HG03095 (cell line): Measurements from ENCODE around the gene CKAP5.
"Not testable (repeated sequence)": the region's sequence is repeated elsewhere in the genome, so short reads cannot be mapped to it uniquely, and the experiment has no call there.

Experiments
- ATAC-seq: cut with Tn5 transposase; IDR thresholded peaks from one replicate; pipeline ENCODE4 v1.9.1; 2021; ENCODE audit warnings: moderate library complexity; ENCODE audit not compliant: unreplicated experiment

CKAP5 gene

DNA sequence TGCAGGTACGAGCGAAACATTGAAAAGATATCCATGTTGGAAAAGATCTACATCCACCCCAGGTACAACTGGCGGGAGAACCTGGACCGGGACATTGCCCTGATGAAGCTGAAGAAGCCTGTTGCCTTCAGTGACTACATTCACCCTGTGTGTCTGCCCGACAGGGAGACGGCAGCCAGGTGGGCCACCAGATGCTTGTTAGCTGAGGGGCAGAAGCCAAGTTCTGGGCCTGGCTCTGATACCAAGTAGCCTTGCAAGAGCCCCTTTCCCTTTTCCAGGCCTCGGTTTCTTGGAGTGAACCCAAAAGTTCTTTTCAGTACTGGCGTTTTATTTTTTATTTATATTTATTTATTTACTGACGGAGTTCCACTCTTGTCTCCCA lies 117.4 kb downstream of the CKAP5 start:
- no peak for ATAC-seq

DNA sequence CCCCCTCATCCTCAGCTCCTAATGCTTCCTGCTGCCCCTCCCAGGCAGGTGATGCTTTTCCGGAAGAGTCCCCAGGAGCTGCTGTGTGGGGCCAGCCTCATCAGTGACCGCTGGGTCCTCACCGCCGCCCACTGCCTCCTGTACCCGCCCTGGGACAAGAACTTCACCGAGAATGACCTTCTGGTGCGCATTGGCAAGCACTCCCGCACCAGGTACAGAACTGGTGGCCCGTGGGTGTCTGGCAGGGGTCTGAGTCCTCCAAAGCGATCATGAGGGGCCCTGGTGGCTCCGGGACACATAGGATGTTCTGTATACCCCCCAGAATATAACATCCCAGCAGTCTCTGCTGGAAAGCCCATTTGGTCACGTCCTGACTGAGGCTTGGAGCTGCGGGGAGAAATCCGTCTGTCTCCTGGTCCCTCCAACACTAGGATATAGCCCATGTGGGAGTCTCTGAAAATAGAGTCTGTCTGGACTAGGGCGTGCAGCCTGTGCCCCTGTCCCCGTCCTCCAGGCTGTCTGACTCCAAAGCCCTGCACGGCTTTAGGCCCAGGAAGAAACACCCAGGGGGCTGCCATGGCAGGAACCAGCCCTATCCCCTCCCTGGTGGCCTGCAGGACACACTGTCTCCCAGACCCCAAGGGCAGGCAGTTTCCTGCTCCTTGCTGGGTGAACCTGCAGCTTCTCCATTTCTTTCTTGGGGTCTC lies 118.0 kb downstream of the CKAP5 start:
- no peak for ATAC-seq

DNA sequence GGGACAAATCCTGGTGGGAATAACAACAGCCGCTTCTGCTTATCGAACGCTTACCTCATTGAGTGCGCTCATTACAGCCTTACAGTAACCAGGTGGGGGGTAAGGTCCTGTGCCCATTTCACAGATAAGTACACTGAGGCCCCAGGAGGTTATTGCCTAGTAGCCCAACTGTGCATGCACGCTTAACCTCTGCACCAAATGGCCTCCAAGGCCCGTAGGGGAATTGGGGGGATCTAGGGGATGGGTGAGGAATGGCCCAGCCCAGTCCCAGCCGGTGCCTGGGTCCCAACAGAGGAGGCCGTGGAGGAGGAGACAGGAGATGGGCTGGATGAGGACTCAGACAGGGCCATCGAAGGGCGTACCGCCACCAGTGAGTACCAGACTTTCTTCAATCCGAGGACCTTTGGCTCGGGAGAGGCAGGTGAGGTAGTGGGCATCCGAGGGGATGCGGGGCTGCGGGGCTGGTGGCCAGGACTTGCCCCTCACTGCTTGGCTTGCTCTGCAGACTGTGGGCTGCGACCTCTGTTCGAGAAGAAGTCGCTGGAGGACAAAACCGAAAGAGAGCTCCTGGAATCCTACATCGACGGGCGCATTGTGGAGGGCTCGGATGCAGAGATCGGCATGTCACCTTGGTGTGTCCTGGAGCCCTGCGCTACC lies 119.7 kb downstream of the CKAP5 start:
- no peak for ATAC-seq

DNA sequence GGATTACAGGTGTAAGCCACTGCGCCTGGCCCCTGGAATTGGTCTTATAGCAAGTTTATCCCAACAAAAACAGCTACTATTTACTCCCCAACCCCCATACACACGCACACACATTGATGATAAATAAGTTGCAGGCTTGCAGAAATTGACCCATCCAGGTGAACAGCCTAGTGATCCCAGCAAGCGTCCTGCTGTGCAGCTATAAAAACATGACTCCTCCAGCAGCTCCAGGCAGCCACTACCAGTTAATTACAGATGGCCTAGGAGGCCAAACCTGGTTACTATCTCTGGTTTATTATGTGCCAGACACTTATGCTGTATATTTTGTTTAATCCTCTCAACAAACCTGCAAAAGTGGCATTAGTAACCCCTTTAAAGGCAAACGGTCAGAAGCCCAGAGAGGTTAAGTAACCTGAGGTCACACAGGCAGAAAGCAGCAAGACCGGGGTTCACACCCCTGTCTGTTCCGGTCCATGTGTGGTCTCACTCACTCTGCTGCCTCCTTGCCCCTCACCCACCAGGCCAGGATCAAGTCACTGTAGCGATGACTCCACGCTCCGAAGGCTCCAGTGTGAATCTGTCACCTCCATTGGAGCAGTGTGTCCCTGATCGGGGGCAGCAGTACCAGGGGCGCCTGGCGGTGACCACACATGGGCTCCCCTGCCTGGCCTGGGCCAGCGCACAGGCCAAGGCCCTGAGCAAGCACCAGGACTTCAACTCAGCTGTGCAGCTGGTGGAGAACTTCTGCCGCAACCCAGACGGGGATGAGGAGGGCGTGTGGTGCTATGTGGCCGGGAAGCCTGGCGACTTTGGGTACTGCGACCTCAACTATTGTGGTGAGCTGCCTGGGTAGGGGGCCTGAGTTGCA lies 120.5 kb downstream of the CKAP5 start:
- no peak for ATAC-seq

DNA sequence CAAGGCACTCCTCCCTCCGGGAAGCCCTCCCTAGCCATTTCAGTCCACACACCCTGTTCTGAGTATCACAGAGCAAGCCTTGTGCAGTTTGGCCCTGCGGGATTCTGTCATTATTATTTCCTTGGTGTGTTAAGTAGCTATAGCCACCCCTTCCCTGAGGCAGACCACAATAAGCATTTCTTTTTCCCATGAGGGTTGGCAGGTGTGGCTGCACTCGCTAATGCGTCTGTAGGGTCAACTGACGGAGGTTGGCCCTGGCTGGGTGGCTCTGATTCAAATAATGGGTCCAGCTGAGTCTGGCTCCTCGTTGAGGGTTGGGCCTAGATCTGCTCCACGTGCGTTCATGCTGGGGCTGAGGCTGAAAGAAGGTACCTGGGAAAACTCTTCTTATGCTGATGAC lies 122.0 kb downstream of the CKAP5 start:
- ATAC-seq: no peak

DNA sequence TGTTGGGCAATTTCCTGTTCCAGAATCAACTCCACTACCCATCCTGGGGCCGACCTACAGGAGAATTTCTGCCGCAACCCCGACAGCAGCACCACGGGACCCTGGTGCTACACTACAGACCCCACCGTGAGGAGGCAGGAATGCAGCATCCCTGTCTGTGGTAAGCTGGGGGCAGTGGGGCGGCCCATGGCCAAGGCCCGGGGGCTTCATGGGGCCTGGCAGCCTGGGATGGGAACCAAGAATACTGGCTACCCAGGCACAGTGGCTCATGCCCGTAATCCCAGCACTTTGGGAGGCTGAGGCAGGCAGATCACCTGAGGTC lies 122.8 kb downstream of the CKAP5 start:
- no peak for ATAC-seq

DNA sequence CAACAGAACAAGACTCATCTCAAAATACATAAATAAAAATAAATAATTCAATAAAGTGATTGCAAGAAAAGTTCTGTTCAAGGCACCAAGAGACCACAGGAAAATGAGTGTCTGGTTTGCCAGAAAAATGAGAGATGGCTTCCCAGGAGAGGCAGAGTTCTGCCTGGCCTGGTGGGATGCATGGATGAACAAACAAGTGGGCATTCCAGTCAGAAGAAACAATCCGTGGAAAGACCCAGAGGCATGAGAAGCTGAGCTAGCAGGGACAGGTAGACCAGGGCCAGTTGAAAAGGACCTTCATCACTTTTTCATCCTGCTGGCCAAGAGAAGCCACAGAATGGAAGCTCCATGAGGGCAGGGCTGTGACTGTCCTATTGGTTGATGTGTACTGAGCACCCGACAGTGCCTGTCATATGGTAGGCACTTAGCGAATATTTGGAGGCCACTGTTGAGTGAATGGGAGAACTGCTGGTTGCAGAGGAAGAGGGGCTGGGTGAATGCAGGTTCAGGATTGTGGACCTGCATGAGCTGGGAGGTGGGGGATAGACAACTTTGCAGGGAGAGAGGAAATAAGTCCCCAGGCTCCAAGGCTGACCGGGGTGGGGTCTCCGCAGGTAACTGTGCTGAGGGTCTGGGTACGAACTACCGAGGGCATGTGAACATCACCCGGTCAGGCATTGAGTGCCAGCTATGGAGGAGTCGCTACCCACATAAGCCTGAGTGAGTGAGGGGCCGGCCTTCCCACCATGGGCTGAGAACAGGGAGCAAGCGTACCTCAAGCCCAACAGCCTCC lies 123.3 kb downstream of the CKAP5 start:
- no peak for ATAC-seq

DNA sequence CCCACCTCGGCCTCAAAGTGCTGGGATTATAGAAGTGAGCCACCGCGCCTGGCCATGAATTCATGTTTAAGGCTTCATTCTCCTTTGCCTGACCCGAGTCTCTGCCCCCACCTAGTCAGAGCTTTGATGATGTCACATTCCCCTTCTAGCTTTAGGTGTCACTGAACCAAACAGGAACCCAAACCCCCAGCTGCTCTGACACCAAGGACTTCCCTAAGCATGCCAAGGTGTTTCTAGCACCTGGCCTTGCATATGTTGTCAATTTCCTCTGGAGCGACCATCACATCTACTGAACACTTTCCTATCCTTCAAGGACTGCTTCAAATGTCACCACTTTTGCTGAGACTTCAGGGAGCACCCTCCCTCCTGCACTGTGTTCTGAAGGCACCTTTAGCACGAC lies 124.8 kb downstream of the CKAP5 start:
- no peak for ATAC-seq

DNA sequence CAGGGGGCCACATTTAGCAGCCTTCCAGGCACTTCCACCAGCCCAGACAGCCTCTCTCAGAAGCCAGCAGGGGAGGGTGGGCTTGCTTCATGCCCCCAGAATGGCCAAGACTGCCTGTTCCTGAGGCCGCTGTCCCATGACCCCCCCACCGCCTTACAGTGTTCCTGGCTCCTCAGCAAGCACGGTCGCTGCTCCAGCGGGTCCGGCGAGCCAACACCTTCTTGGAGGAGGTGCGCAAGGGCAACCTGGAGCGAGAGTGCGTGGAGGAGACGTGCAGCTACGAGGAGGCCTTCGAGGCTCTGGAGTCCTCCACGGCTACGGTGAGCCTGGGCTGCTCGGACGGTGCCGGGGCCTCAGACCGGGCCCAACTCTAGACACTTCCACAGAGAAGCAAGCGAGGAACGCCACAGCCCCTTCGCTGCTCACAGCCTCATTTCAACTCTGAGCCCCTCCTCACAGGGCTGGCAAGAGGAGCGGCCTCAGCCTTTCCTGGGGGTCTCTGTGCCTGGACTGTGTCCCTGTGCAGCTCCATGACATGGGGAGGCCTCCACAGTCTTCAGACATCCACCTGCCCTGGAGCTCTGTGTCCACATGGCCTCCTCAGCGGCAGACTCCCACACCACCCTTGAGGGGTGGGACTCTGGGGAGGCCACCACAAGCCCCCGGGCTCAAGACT lies 126.4 kb downstream of the CKAP5 start:
- ATAC-seq: no peak

DNA sequence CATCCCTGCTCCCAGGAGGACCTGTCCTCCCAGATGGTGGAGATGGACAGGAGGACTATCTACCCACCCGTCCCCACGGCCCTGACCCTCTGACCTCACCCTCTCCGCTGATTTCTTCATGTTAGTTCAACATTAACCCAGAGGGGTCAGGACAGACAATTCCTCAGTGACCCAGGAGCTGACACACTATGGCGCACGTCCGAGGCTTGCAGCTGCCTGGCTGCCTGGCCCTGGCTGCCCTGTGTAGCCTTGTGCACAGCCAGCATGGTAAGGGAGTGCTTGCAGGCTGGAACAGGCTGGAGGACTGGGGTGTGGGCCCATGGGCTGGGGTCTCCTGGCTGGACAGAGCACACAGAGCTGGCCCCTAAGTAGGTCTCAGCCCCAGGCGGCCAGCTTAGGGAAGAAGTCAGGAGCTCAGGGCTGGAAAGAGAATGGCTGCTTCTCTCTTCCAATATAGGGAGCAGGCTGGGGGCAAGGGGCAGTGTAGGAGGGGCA lies 127.0 kb downstream of the CKAP5 start, which contains the start of gene F2:
Gene F2, plus strand, starts transcription at position 166 of the 495 bp plus-strand sequence. Its CDS starts 23 bp downstream, at position 189.
- no peak for ATAC-seq

DNA sequence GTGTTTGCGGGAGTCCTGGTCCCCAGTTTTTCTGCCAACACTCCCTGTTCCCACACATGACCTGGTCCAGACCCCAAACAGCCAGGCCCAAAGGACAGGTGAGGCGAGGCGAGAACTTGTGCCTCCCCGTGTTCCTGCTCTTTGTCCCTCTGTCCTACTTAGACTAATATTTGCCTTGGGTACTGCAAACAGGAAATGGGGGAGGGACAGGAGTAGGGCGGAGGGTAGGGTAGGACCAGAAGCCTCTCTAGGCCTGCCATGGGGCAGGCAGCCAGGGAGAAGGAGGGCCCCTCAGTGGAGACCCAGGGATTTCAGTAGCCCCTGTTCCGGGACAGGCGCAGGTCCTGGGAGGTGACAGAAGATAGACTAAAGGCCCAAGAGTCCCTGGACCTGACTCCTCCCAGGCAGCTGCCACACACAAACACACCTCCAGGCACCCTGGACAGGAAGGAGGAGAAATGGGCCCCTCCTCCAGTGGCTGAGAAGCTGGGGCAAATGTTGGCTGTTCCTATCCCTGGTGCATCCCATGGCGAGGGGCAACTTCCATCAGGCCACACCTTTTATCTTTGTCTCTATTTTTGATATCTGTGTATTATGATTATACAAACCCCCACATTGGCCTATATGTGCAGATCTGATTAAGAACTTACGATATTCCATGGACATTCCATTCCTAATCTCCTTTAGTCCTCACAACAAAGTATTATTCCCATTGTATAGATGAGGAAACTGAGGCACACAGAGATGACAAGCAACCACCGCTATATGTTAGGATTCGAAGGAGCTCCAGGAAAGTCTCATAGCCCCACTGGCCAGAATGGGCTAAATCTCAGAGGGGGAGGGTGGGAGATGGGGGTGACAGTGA lies 127.7 kb downstream of the CKAP5 start:
- ATAC-seq: no peak

DNA sequence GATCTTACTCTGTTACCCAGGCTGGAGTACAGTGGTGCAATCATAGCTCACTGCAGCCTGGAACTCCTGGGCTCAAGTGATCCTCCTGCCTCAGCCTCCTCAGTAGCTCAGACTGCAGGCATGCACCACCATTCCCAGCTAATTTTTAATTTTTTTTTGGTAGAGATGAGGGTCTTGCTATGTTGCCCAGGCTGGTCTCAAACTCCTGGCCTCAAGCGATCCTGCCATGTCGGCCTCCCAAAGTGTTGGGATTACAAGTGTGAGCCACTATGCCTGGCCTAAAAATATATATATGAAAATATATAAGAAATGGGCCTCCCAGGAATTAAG lies 128.3 kb downstream of the CKAP5 start:
- not testable (repeated sequence) for ATAC-seq

DNA sequence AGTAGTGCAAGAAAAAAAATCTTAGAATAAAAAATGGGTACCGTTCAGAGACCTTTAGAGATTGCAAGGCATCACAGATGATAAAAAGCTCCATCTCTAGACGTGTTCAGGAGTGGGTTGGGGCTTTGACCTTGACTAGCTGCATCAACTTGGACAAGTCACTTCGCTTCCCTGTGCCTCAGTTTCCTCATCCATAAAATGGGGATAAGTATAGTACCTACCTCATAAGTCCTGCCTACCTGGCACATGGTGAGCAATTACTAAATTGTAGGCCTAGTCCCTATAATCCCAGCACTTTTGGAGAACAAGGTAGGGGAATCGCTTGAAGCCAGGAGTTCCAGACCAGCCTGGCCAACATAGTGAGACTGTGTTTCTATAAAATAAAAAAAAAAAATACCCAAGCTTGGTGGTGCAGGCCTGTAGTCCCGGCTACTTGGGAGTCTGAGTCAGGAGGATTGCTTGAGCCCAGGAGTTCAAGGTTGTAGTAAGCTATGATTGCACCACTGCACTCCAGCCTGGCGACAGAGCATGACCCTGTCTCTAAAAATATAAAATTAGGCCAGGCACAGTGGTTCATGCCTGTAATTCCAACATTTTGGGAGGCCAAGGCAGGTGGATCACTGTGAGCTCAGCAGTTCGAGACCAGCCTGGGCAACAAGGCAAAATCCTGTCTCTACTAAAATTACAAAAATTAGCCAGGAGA lies 133.1 kb downstream of the CKAP5 start:
- no peak for ATAC-seq

DNA sequence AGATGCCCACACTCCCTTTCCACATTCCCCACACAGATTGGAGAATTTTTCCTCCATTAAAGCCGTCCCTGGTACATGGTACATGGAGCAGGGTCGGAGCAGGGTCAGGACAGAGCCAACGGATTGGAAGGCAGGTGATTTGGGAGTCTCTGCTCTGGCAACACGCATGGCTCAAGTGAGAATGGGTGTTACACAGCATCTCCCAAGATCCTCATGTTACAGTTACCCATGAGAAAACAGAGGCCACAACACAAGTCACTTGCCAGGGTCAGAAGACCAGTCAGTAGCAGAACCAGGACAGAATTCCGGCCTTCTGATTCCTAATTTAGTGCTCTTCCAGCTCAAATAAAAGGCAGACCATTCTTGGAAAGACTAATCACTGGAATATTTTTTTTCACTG lies 134.8 kb downstream of the CKAP5 start:
- ATAC-seq: no peak

DNA sequence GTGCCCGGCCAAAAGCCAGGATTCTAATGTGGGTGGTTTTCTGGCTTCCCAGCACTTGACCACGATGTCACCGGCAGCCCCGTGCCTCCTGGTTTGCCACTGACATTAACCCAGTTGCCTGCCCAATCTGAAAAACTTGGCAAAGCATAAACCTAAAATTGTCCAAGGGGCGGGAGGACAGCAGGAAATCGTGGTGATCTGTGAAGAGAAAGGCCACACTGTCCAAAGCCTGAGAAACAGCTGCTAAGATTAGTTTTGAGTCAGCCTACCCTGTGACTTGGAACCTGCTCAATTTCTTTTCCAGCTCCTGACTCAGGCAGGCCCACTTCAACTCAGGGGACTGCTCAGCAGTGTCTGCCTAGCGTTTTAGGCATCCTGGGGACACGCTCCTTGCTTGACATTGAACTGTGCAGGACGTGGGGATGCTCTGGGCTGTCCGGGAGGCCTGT lies 135.2 kb downstream of the CKAP5 start:
- no peak for ATAC-seq

DNA sequence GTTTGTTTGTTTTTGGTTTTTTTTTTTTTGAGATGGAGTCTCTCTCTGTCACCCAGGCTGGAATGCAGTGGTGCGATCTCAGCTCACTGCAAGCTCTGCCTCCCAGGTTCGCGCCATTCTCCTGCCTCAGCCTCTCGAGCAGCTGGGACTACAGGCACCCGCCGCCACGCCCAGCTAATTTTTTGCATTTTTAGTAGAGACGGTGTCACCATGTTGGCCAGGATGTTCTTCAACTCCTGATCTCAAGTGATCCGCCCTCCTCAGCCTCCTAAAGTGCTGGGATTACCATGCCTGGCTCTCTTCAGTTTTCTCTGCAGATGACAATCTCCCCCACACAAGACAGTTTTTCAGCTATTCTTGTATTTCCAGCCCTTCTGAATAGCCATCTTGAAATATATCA lies 136.7 kb downstream of the CKAP5 start:
- ATAC-seq: not testable (repeated sequence)

DNA sequence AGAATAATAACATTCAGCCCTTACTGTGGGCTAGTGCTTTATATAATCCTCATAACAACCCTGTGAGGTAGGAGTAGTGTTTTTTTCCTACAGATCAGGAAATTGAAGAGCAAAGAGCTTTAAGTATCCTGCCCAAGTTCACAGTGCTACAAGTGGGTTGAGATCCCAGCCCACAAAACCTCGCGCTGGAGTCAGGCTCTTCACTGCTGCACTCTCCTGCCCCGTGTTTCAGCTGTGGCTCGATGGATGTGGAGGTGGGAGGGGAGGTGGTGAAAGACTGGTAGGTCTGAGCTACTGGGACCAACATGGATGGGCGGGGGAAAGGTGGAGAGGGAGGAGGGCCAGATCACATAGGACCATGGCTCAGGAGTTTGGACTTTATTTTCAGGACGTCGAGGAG lies 139.2 kb downstream of the CKAP5 start:
- ATAC-seq: no peak

DNA sequence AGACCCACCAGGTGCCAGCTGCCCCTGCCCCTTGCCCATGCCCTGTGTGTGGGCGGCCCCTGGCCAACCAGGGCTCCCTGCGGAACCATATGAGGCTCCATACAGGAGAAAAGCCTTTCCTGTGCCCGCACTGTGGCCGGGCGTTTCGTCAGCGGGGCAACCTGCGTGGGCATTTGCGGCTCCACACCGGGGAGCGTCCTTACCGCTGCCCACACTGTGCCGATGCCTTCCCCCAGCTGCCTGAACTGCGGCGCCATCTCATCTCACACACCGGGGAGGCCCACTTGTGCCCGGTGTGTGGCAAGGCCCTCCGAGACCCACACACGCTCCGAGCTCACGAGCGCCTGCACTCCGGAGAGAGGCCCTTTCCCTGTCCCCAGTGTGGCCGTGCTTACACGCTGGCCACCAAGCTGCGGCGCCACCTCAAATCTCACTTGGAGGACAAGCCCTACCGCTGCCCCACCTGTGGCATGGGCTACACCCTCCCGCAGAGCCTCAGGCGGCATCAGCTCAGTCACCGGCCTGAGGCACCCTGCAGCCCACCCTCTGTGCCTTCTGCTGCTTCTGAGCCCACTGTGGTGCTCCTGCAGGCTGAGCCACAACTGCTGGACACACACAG lies 140.9 kb downstream of the CKAP5 start:
- ATAC-seq: no peak
